H1 (cell line): ENCODE data around the gene ASPG. TPM values are rescaled to one million over a fixed set of nuclear protein-coding genes. Genes with fewer than 3 reads are reported as not detected.

Experiments
- SP4 ChIP-seq: IDR thresholded peaks from 2 replicates; pipeline ENCODE4 v1.6.1; 2012; ENCODE audit warnings: low read length, inconsistent platforms
- polyA plus RNA-seq, 7 experiments: library from polyadenylated mRNA; depleted of rRNA in 3 of 7; stranded (reverse) in 5 of 7; unstranded in 2 of 7; fragments of >200 nt in 5 of 7; fragments of 200-250 nt in 2 of 7; gene quantifications; 1 replicate in 5 of 7; 2 replicates in 1 of 7; 4 replicates in 1 of 7; pipeline versions ENCODE4 v1.2.1 to v1.2.3, GENCODE V29; 2011 to 2013; ENCODE audit warnings: missing spikeins in 2 of 7, mixed read lengths in 2 of 7
- total RNA-seq: library from RNA; stranded (reverse); fragmentation: NEBNext Ultra II Directional; extraction: Animal tissue kit (Norgen Biotek cat#: 25700); gene quantifications from 2 replicates; pipeline ENCODE4 v1.2.1, GENCODE V29; 2021

Gene ASPG
- total and polyA plus RNA-seq, 2 of the 8 experiments (the other 6 are each of a cell fraction or from before 2014, with no cell fraction given) = 0.34 to 0.59 TPM

GRCh38 chr14:104142136-104142945 lies 56.8 kb downstream of the ASPG start (continued):
- no peak for TF ChIP-seq SP4
